GM12874 (cell line): ENCODE data around the gene CDK5R1.

Source experiments
- CTCF ChIP-seq: IDR thresholded peaks from 2 replicates; pipeline ENCODE4 v1.5.1; 2011; ENCODE audit warnings: low read depth, mild to moderate bottlenecking, control low read depth, low read length, moderate library complexity; ENCODE audit not compliant: insufficient read depth

CDK5R1 gene

GRCh38 chr17:32489320-32490100 is 2.7 kb downstream of the CDK5R1 start:
- no peak for TF ChIP-seq CTCF

- TF ChIP-seq CTCF, result no peak
Observed at GRCh38 chr17:32490101-32490482, 3.3 kb downstream of the CDK5R1 start.

GRCh38 chr17:32491371-32492263 is 4.8 kb downstream of the CDK5R1 start:
- no peak for TF ChIP-seq CTCF

GRCh38 chr17:32492264-32492589 is 5.4 kb downstream of the CDK5R1 start:
- TF ChIP-seq CTCF, result no peak

GRCh38 chr17:32492648-32493289 is 6.0 kb downstream of the CDK5R1 start:
- TF ChIP-seq CTCF, result no peak

GRCh38 chr17:32493571-32493970 is 6.8 kb downstream of the CDK5R1 start:
- no peak for TF ChIP-seq CTCF

- TF ChIP-seq CTCF, result no peak
Observed at GRCh38 chr17:32493976-32494513, 7.3 kb downstream of the CDK5R1 start.
